Subcutaneous abdominal adipose tissue (tissue), 5 donors: ENCODE data around the gene CRYL1.

Source experiments
- H3K27ac ChIP-seq: one replicate; pipeline ENCODE4 v1.7.0; 2013; ENCODE audit warnings: low read depth, mild to moderate bottlenecking, inconsistent platforms, low read length, moderate library complexity
- H3K27me3 ChIP-seq, 5 donors: one replicate each; pipeline ENCODE4 v1.7.0; 2013; ENCODE audit warnings: low read length in 5 of 5, inconsistent platforms in 1 of 5; ENCODE audit not compliant: control insufficient read depth in 5 of 5, insufficient read depth in 4 of 5
- H3K36me3 ChIP-seq, 5 donors: one replicate each; pipeline ENCODE4 v1.7.0; 2013; ENCODE audit warnings: low read length in 5 of 5; ENCODE audit not compliant: control insufficient read depth in 5 of 5, insufficient read depth in 5 of 5
- H3K4me1 ChIP-seq, 5 donors: one replicate each; pipeline ENCODE4 v1.7.0; 2013; ENCODE audit warnings: low read length in 5 of 5, mild to moderate bottlenecking in 3 of 5, moderate library complexity in 1 of 5; ENCODE audit not compliant: control insufficient read depth in 5 of 5, insufficient read depth in 5 of 5
- H3K4me3 ChIP-seq, 5 donors: one replicate each; pipeline ENCODE4 v1.7.0; 2013; ENCODE audit warnings: low read length in 5 of 5, low read depth in 1 of 5
- H3K9ac ChIP-seq, 5 donors: one replicate each; pipeline ENCODE4 v1.7.0; 2013; ENCODE audit warnings: low read length in 5 of 5, mild to moderate bottlenecking in 4 of 5, moderate library complexity in 3 of 5
- H3K9me3 ChIP-seq, 5 donors: one replicate each; pipeline ENCODE4 v1.7.0; 2013; ENCODE audit warnings: low read length in 5 of 5; ENCODE audit not compliant: control insufficient read depth in 5 of 5
- donor health status: healthy.
- donor health status: healthy.
- donor health status: healthy.
- donor health status: healthy.
- donor health status: healthy.

The CRYL1 gene

GRCh38 chr13:20462533-20462915 lies 63.1 kb downstream of the CRYL1 start:
- peaks cover 3 to 18% (median 7%) of the 10 kb centered on the region in 5 donors for H3K4me1 ChIP-seq
- H3K9me3 ChIP-seq, result no peaks in the 10 kb centered on the region
- H3K27me3 ChIP-seq, result no peaks in the 10 kb centered on the region
- no peak overlapping the region for H3K4me3 ChIP-seq
- no peak overlapping the region for H3K9ac ChIP-seq
- H3K36me3 ChIP-seq, result no peaks in the 10 kb centered on the region
- no peak overlapping the region for H3K27ac ChIP-seq

- Histone ChIP-seq H3K4me3 (no peak overlapping the region), H3K27ac (no peak overlapping the region), H3K4me1 (peaks cover 3 to 18% (median 9%) of the 10 kb centered on the region in 5 donors)
These were observed 63.7 kb downstream of the CRYL1 start for GRCh38 chr13:20461860-20462532.

GRCh38 chr13:20461481-20461859 lies 64.2 kb downstream of the CRYL1 start:
- Histone ChIP-seq H3K4me3 (no peak overlapping the region), H3K9me3 (no peaks in the 10 kb centered on the region), H3K4me1 (peaks cover 3 to 18% (median 9%) of the 10 kb centered on the region in 5 donors), H3K36me3 (no peaks in the 10 kb centered on the region), H3K9ac (no peak overlapping the region), H3K27ac (no peak overlapping the region), H3K27me3 (no peaks in the 10 kb centered on the region)

More at GRCh38 chr13:20461860-20462532, 63.7 kb downstream of the CRYL1 start:
- Histone ChIP-seq H3K9ac (no peak overlapping the region), H3K36me3 (no peaks in the 10 kb centered on the region), H3K27me3 (no peaks in the 10 kb centered on the region), H3K9me3 (no peaks in the 10 kb centered on the region)

- no peaks in the 10 kb centered on the region for H3K9me3 ChIP-seq
- H3K4me1 ChIP-seq, result peaks cover 3 to 18% (median 8%) of the 10 kb centered on the region in 5 donors
- H3K27me3 ChIP-seq, result no peaks in the 10 kb centered on the region
- H3K36me3 ChIP-seq, result no peaks in the 10 kb centered on the region
- H3K27ac ChIP-seq, result no peak overlapping the region
- H3K9ac ChIP-seq, result no peak overlapping the region
- H3K4me3 ChIP-seq, result no peak overlapping the region
These were observed 64.9 kb downstream of the CRYL1 start for GRCh38 chr13:20460761-20461160.

GRCh38 chr13:20457670-20458069 lies 68.0 kb downstream of the CRYL1 start:
- Histone ChIP-seq H3K9me3 (no peaks in the 10 kb centered on the region), H3K36me3 (no peaks in the 10 kb centered on the region), H3K4me1 (peaks cover 0 to 12% (median 0%) of the 10 kb centered on the region in 5 donors), H3K4me3 (no peak overlapping the region), H3K9ac (no peak overlapping the region), H3K27ac (no peak overlapping the region), H3K27me3 (no peaks in the 10 kb centered on the region)

- Histone ChIP-seq H3K4me3 (no peak overlapping the region), H3K4me1 (peaks cover 0 to 5% (median 0%) of the 10 kb centered on the region in 5 donors), H3K9ac (no peak overlapping the region), H3K9me3 (no peaks in the 10 kb centered on the region), H3K36me3 (no peaks in the 10 kb centered on the region), H3K27ac (no peak overlapping the region), H3K27me3 (no peaks in the 10 kb centered on the region)
These were observed 68.9 kb downstream of the CRYL1 start for GRCh38 chr13:20456737-20457136.

- Histone ChIP-seq H3K4me1 (peaks cover 0 to 4% (median 0%) of the 10 kb centered on the region in 5 donors), H3K4me3 (no peak overlapping the region), H3K9me3 (peaks cover 0 to 10% (median 3%) of the 10 kb centered on the region in 5 donors), H3K27me3 (no peaks in the 10 kb centered on the region), H3K9ac (no peak overlapping the region), H3K27ac (no peak overlapping the region), H3K36me3 (no peaks in the 10 kb centered on the region)
These were observed 74.3 kb downstream of the CRYL1 start for GRCh38 chr13:20451397-20451796.

- Histone ChIP-seq H3K4me3 (no peak overlapping the region), H3K27ac (no peak overlapping the region), H3K27me3 (no peaks in the 10 kb centered on the region), H3K36me3 (no peaks in the 10 kb centered on the region), H3K9me3 (peaks cover 0 to 15% (median 3%) of the 10 kb centered on the region in 5 donors), H3K4me1 (peaks cover 0 to 4% (median 0%) of the 10 kb centered on the region in 5 donors), H3K9ac (no peak overlapping the region)
These were observed 77.2 kb downstream of the CRYL1 start for GRCh38 chr13:20448470-20448869.

- H3K36me3 ChIP-seq, result no peaks in the 10 kb centered on the region
- H3K27me3 ChIP-seq, result no peaks in the 10 kb centered on the region
- no peak overlapping the region for H3K27ac ChIP-seq
- no peak overlapping the region for H3K4me3 ChIP-seq
- no peak overlapping the region for H3K9ac ChIP-seq
- H3K9me3 ChIP-seq, result peaks cover 0 to 15% (median 3%) of the 10 kb centered on the region in 5 donors
- peaks cover 0 to 4% (median 0%) of the 10 kb centered on the region in 5 donors for H3K4me1 ChIP-seq
These were observed 78.8 kb downstream of the CRYL1 start for GRCh38 chr13:20446900-20447299.

GRCh38 chr13:20446405-20446804 lies 79.3 kb downstream of the CRYL1 start:
- Histone ChIP-seq H3K36me3 (no peaks in the 10 kb centered on the region), H3K4me3 (no peak overlapping the region), H3K9ac (no peak overlapping the region), H3K27ac (no peak overlapping the region), H3K4me1 (peaks cover 0 to 4% (median 0%) of the 10 kb centered on the region in 5 donors), H3K27me3 (no peaks in the 10 kb centered on the region), H3K9me3 (peaks cover 0 to 15% (median 3%) of the 10 kb centered on the region in 5 donors)
